Measurements from ENCODE around the gene NAA38.
"Not testable (repeated sequence)": the region's sequence is repeated elsewhere in the genome, so short reads cannot be mapped to it uniquely, and the experiment has no call there.

NAA38 gene

GRCh38 chr17:7814969-7815368 lies 42.4 kb downstream of the NAA38 start:
- H3K9ac ChIP-seq (ENCODE audit: low read length) = no peak overlapping the region
- no peaks in the 10 kb centered on the region for H3K79me2 ChIP-seq (ENCODE audit: control insufficient read depth, insufficient read depth, low read length, poor library complexity)
- H3K4me2 ChIP-seq (ENCODE audit: low read length) = no peak overlapping the region
- H3K79me1 ChIP-seq (ENCODE audit: low read length) = no peaks in the 10 kb centered on the region
- no peak overlapping the region for H3K4me3 ChIP-seq (ENCODE audit: low read depth, low read length)
- H3K27me3 ChIP-seq (ENCODE audit: insufficient read depth, low read length) = no peaks in the 10 kb centered on the region
- H3K18ac ChIP-seq (ENCODE audit: low read length) = no peak overlapping the region
- H2AFZ ChIP-seq (ENCODE audit: insufficient read depth, low read length, poor library complexity) = no peak overlapping the region
- no peak overlapping the region for H2BK120ac ChIP-seq (ENCODE audit: insufficient read depth, low read length, poor library complexity)
- no peak for DNase-seq
- no peak overlapping the region for H4K12ac ChIP-seq (ENCODE audit: low read depth, low read length)
- H2BK12ac ChIP-seq (ENCODE audit: low read length) = no peak overlapping the region
- no CpG with 5 or more reads among the region's 5 CpGs for WGBS (ENCODE audit: extremely low coverage, insufficient coverage, insufficient read length)
- no peak overlapping the region for H4K91ac ChIP-seq (ENCODE audit: low read depth, low read length)
- peaks cover 5% of the 10 kb centered on the region for H3K9me3 ChIP-seq (ENCODE audit: insufficient read depth, low read depth, low read length)
- no peak overlapping the region for H3K14ac ChIP-seq (ENCODE audit: low read length)
- H2AK5ac ChIP-seq (ENCODE audit: low read length) = no peak overlapping the region
- H3K36me3 ChIP-seq (ENCODE audit: control insufficient read depth in 1 of 2, insufficient read depth in 2 of 2, low read length in 2 of 2) = no peaks in the 10 kb centered on the region
- peaks cover 3 to 4% of the 10 kb centered on the region in 2 experiments for H3K4me1 ChIP-seq (ENCODE audit: control insufficient read depth in 1 of 2, insufficient read depth in 2 of 2, low read length in 2 of 2)
- no peak overlapping the region for H2BK5ac ChIP-seq (ENCODE audit: low read depth, low read length, poor library complexity)
- H3K27ac ChIP-seq (ENCODE audit: low read depth, low read length) = no peak overlapping the region
- H3K4ac ChIP-seq (ENCODE audit: low read depth, low read length) = no peak overlapping the region
- no peak overlapping the region for H4K8ac ChIP-seq (ENCODE audit: low read depth, low read length)
- H3K23ac ChIP-seq (ENCODE audit: low read length) = no peak overlapping the region

DNA sequence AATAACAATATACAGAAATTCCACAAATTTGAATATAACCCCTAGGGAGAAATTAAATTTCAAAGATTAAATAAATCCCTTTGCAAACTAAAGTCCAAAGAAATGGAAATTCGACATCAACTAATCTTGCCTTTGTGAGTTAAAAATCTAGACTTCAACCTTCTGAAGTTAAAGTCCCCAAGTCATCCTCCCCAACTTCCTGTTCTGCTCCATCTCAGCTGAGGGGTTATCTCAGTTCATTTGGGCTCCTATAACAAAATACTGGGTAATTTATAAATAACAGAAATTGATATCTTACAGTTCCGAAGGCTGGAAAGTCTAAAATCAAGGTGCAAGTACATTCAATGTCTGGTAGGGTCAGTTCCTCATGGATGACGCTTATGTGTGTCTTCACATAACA lies 46.1 kb downstream of the NAA38 start:
- no peak for DNase-seq
- H3K9ac ChIP-seq (ENCODE audit: low read length) = no peak overlapping the region
- no CpG with 5 or more reads among the region's 3 CpGs for WGBS (ENCODE audit: extremely low coverage, insufficient coverage, insufficient read length)
- no peak overlapping the region for H4K12ac ChIP-seq (ENCODE audit: low read depth, low read length)
- no peaks in the 10 kb centered on the region for H3K79me2 ChIP-seq (ENCODE audit: control insufficient read depth, insufficient read depth, low read length, poor library complexity)
- H2BK120ac ChIP-seq (ENCODE audit: insufficient read depth, low read length, poor library complexity) = no peak overlapping the region
- H2BK5ac ChIP-seq (ENCODE audit: low read depth, low read length, poor library complexity) = no peak overlapping the region
- no peak overlapping the region for H3K23ac ChIP-seq (ENCODE audit: low read length)
- peaks cover 1% of the 10 kb centered on the region for H3K9me3 ChIP-seq (ENCODE audit: insufficient read depth, low read depth, low read length)
- no peak overlapping the region for H2AFZ ChIP-seq (ENCODE audit: insufficient read depth, low read length, poor library complexity)
- no peak overlapping the region for H4K8ac ChIP-seq (ENCODE audit: low read depth, low read length)
- no peak overlapping the region for H3K14ac ChIP-seq (ENCODE audit: low read length)
- H3K4ac ChIP-seq (ENCODE audit: low read depth, low read length) = no peak overlapping the region
- no peaks in the 10 kb centered on the region for H3K79me1 ChIP-seq (ENCODE audit: low read length)
- H3K27ac ChIP-seq (ENCODE audit: low read depth, low read length) = no peak overlapping the region
- H3K4me3 ChIP-seq (ENCODE audit: low read depth, low read length) = no peak overlapping the region
- no peak overlapping the region for H3K18ac ChIP-seq (ENCODE audit: low read length)
- H3K27me3 ChIP-seq (ENCODE audit: insufficient read depth, low read length) = no peaks in the 10 kb centered on the region
- H4K91ac ChIP-seq (ENCODE audit: low read depth, low read length) = no peak overlapping the region
- H2BK12ac ChIP-seq (ENCODE audit: low read length) = no peak overlapping the region
- peaks cover 0 to 3% of the 10 kb centered on the region in 2 experiments for H3K4me1 ChIP-seq (ENCODE audit: control insufficient read depth in 1 of 2, insufficient read depth in 2 of 2, low read length in 2 of 2)
- H3K4me2 ChIP-seq (ENCODE audit: low read length) = no peak overlapping the region
- H3K36me3 ChIP-seq (ENCODE audit: control insufficient read depth in 1 of 2, insufficient read depth in 2 of 2, low read length in 2 of 2) = no peaks in the 10 kb centered on the region
- H2AK5ac ChIP-seq (ENCODE audit: low read length) = no peak overlapping the region

- not testable (repeated sequence) for H3K4me3 ChIP-seq (ENCODE audit: low read depth, low read length); H2AK5ac ChIP-seq (ENCODE audit: low read length); H3K79me1 ChIP-seq (ENCODE audit: low read length); H4K12ac ChIP-seq (ENCODE audit: low read depth, low read length); H4K91ac ChIP-seq (ENCODE audit: low read depth, low read length); H3K23ac ChIP-seq (ENCODE audit: low read length); H3K9me3 ChIP-seq (ENCODE audit: insufficient read depth, low read depth, low read length); H3K27ac ChIP-seq (ENCODE audit: low read depth, low read length); H3K18ac ChIP-seq (ENCODE audit: low read length); H3K14ac ChIP-seq (ENCODE audit: low read length); H4K8ac ChIP-seq (ENCODE audit: low read depth, low read length); H3K79me2 ChIP-seq (ENCODE audit: control insufficient read depth, insufficient read depth, low read length, poor library complexity); H3K27me3 ChIP-seq (ENCODE audit: insufficient read depth, low read length); H3K4me2 ChIP-seq (ENCODE audit: low read length); H3K4ac ChIP-seq (ENCODE audit: low read depth, low read length); H2BK120ac ChIP-seq (ENCODE audit: insufficient read depth, low read length, poor library complexity); DNase-seq; H2AFZ ChIP-seq (ENCODE audit: insufficient read depth, low read length, poor library complexity); H2BK12ac ChIP-seq (ENCODE audit: low read length); H3K36me3 ChIP-seq (ENCODE audit: control insufficient read depth in 1 of 2, insufficient read depth in 2 of 2, low read length in 2 of 2); H2BK5ac ChIP-seq (ENCODE audit: low read depth, low read length, poor library complexity); H3K4me1 ChIP-seq (ENCODE audit: control insufficient read depth in 1 of 2, insufficient read depth in 2 of 2, low read length in 2 of 2); H3K9ac ChIP-seq (ENCODE audit: low read length)
- no CpG with 5 or more reads among the region's 9 CpGs for WGBS (ENCODE audit: extremely low coverage, insufficient coverage, insufficient read length)
Observed at GRCh38 chr17:7809791-7810343, 47.5 kb downstream of the NAA38 start.

DNA sequence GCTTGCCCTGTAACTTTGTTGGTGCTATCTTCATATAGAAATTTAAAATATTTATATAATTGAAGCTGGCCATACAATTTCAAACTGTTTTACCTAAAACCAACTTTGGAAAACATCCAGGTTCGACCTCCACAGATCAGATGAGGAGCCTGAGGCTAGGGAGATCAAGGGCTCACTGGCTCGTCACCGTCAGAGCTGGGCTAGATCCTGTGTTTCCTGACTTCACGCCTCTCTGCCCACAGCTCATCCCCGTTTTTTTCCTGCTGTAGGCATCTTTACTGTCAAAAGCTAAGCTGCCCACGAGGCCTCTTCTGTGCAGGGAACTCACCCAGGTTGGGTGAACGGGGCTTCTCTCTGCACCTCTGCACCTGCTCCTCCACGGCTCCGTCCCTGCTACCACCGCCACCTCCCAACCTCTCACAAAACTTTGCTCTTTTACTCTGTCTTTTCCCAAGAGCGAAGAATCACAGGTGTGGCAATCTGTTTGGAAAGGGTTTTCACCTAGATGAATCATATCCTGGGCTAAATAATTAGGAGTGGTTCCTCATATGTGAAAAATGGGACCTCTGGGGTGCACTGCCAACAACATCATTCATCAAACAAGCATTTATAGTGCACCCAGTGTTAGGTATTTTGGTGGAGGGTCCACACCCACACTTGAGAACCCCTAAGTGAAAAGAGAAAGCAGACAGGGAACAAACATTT lies 48.1 kb downstream of the NAA38 start:
- no peak overlapping the region for H4K12ac ChIP-seq (ENCODE audit: low read depth, low read length)
- H3K27ac ChIP-seq (ENCODE audit: low read depth, low read length) = no peak overlapping the region
- no peak overlapping the region for H3K23ac ChIP-seq (ENCODE audit: low read length)
- WGBS (ENCODE audit: extremely low coverage, insufficient coverage, insufficient read length) = no CpG with 5 or more reads among the region's 11 CpGs
- H4K8ac ChIP-seq (ENCODE audit: low read depth, low read length) = no peak overlapping the region
- H3K4me3 ChIP-seq (ENCODE audit: low read depth, low read length) = no peak overlapping the region
- H3K9ac ChIP-seq (ENCODE audit: low read length) = no peak overlapping the region
- H3K79me1 ChIP-seq (ENCODE audit: low read length) = no peaks in the 10 kb centered on the region
- no peak overlapping the region for H2AFZ ChIP-seq (ENCODE audit: insufficient read depth, low read length, poor library complexity)
- H3K79me2 ChIP-seq (ENCODE audit: control insufficient read depth, insufficient read depth, low read length, poor library complexity) = no peaks in the 10 kb centered on the region
- no peak overlapping the region for H2BK5ac ChIP-seq (ENCODE audit: low read depth, low read length, poor library complexity)
- H4K91ac ChIP-seq (ENCODE audit: low read depth, low read length) = no peak overlapping the region
- no peak for DNase-seq
- no peaks in the 10 kb centered on the region for H3K36me3 ChIP-seq (ENCODE audit: control insufficient read depth in 1 of 2, insufficient read depth in 2 of 2, low read length in 2 of 2)
- H2BK120ac ChIP-seq (ENCODE audit: insufficient read depth, low read length, poor library complexity) = no peak overlapping the region
- no peak overlapping the region for H3K14ac ChIP-seq (ENCODE audit: low read length)
- no peak overlapping the region for H3K18ac ChIP-seq (ENCODE audit: low read length)
- no peak overlapping the region for H3K4ac ChIP-seq (ENCODE audit: low read depth, low read length)
- peaks cover 0 to 3% of the 10 kb centered on the region in 2 experiments for H3K4me1 ChIP-seq (ENCODE audit: control insufficient read depth in 1 of 2, insufficient read depth in 2 of 2, low read length in 2 of 2)
- no peaks in the 10 kb centered on the region for H3K27me3 ChIP-seq (ENCODE audit: insufficient read depth, low read length)
- H3K9me3 ChIP-seq (ENCODE audit: insufficient read depth, low read depth, low read length) = no peaks in the 10 kb centered on the region
- no peak overlapping the region for H2BK12ac ChIP-seq (ENCODE audit: low read length)
- H2AK5ac ChIP-seq (ENCODE audit: low read length) = no peak overlapping the region
- no peak overlapping the region for H3K4me2 ChIP-seq (ENCODE audit: low read length)
